Measurements from ENCODE around the gene ZSCAN10.
"Not testable (repeated sequence)": the region's sequence is repeated elsewhere in the genome, so short reads cannot be mapped to it uniquely, and the experiment has no call there.

Gene ZSCAN10

DNA sequence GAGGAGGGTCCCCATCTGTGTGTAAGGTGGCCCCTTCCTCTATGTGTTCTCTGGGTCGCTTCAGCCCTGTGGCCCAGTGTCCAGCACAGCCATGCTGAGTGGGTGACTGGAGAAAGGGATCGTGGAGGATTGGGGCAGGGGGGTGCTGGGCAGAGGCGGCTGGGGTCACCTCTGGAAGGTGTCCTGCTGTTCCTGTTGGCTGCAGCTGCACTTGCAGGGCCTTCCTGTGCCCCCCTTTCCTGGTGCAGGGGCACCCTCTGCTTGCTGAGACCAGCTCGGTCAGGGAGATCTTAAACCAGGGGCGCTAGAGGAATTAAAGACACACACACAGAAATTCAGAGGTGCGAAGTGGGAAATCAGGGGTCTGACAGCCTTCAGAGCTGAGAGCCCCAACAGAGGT is 22.5 kb downstream of the ZSCAN10 start:
- no peak overlapping the region for H3K9ac ChIP-seq (ENCODE audit: low read depth, low read length)
- H3K4me1 ChIP-seq (ENCODE audit: control insufficient read depth, insufficient read depth, low read length), result peaks cover 22% of the 10 kb centered on the region
- no peak overlapping the region for H3K4me3 ChIP-seq (ENCODE audit: low read depth, low read length)
- H3K36me3 ChIP-seq (ENCODE audit: control insufficient read depth, insufficient read depth, low read length), result no peaks in the 10 kb centered on the region
- no peak overlapping the region for H3K27ac ChIP-seq (ENCODE audit: low read depth, low read length)
- H3K9me3 ChIP-seq (ENCODE audit: control insufficient read depth, insufficient read depth, low read length), result no peaks in the 10 kb centered on the region
- no peaks in the 10 kb centered on the region for H3K27me3 ChIP-seq (ENCODE audit: control insufficient read depth, insufficient read depth, low read length)

DNA sequence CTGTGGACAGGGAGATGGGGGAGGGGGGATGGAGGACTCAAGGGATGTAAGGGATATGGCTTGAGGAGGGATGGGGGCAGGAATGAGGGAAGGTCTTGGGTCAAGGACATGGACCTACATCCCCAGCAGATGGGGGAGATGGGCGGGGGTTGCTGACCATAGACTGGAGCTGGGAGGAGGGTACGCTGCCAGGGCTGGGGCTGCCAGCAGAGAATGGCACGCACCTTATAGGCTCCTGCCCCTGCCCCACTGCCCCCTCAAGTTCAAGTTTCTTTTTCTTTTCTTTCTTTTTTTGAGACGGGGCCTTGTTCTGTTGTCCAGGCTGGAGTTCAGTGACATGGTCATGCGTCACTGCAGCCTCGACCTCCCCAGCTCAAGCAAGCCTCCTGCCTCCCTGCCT is 23.1 kb downstream of the ZSCAN10 start:
- not testable (repeated sequence) for H3K27ac ChIP-seq (ENCODE audit: low read depth, low read length); H3K9me3 ChIP-seq (ENCODE audit: control insufficient read depth, insufficient read depth, low read length); H3K27me3 ChIP-seq (ENCODE audit: control insufficient read depth, insufficient read depth, low read length); H3K36me3 ChIP-seq (ENCODE audit: control insufficient read depth, insufficient read depth, low read length); H3K9ac ChIP-seq (ENCODE audit: low read depth, low read length); H3K4me3 ChIP-seq (ENCODE audit: low read depth, low read length)
- H3K4me1 ChIP-seq (ENCODE audit: control insufficient read depth, insufficient read depth, low read length), result peaks cover 22% of the 10 kb centered on the region

DNA sequence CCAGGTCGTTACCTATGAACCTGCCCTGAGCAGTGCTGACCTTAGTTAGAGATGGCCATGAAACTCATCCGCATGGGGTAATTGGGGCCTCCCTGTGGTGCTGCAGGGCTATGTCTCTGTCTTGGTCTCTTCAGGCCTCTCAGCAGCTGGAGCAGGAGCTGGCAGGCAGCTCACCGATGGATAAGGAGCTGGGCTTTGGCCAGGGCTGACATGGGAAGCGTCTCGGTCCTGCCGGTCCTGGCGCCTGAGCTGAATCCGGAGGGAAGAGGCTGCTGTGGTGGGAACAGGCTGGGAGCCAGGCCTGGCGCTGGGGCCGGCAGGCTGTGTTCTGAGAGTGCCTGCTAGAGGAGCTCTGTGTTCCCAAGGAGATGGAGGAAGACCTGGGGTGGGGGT is 23.6 kb downstream of the ZSCAN10 start:
- H3K4me3 ChIP-seq (ENCODE audit: low read depth, low read length), result no peak overlapping the region
- H3K36me3 ChIP-seq (ENCODE audit: control insufficient read depth, insufficient read depth, low read length), result no peaks in the 10 kb centered on the region
- no peak overlapping the region for H3K27ac ChIP-seq (ENCODE audit: low read depth, low read length)
- H3K4me1 ChIP-seq (ENCODE audit: control insufficient read depth, insufficient read depth, low read length), result peaks cover 22% of the 10 kb centered on the region
- H3K9me3 ChIP-seq (ENCODE audit: control insufficient read depth, insufficient read depth, low read length), result no peaks in the 10 kb centered on the region
- H3K9ac ChIP-seq (ENCODE audit: low read depth, low read length), result no peak overlapping the region
- H3K27me3 ChIP-seq (ENCODE audit: control insufficient read depth, insufficient read depth, low read length), result no peaks in the 10 kb centered on the region

DNA sequence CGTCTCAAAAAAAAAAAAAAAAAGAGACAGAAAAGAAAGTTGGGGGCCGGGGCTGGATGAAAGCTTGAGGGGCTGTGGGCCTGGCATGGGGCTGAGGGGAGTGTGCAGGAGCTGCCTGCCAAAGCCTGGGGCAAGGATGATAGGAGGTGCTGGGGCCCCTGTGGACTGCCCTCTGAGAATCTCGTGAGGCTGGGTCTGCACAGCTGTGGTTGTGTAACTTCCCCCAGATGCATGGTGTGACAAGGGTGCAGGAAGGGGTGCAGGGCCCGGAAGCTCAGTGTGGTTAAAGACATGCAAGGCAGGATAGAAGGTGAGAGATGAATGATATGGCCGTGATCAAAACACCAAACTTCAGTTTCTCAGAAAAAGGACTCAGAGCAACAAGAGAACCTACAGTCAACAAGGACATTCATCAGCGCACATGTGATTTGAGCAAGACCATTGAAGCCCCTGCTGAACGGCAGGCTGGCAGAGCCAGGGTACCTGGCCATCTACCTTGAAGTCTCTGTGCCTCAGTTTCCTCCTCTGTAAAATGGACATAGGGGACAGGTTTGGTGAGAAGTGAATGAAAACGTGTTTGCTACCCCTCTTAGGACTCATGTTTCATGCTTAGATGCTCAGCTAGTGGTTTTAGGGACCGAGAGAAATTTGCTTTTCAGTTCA is 24.1 kb downstream of the ZSCAN10 start:
- Histone ChIP-seq H3K27me3 (ENCODE audit: control insufficient read depth, insufficient read depth, low read length) (no peaks in the 10 kb centered on the region), H3K9ac (ENCODE audit: low read depth, low read length) (no peak overlapping the region), H3K4me3 (ENCODE audit: low read depth, low read length) (no peak overlapping the region)

DNA sequence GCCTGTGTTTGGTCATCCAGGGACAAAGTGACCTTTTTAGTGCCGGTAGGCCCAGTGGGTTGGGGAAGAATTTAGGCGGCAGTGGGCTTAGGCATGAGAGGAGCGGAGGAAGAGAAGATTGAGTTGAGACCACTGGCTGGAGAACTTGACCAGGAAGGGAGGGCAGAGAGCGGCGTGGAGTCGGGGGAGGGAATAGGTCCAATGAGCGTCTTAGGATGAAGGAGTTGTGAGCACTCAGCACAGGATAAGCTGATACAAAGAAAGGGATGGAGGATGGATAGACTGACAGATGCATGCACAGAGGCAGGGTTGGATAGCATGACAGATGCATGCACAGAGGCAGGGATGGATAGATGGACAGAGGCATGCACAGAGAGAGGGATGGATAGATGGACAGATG is 25.6 kb downstream of the ZSCAN10 start:
- Histone ChIP-seq H3K4me1 (ENCODE audit: control insufficient read depth, insufficient read depth, low read length) (peaks cover 8% of the 10 kb centered on the region), H3K27ac (ENCODE audit: low read depth, low read length) (no peak overlapping the region), H3K27me3 (ENCODE audit: control insufficient read depth, insufficient read depth, low read length) (no peaks in the 10 kb centered on the region), H3K9me3 (ENCODE audit: control insufficient read depth, insufficient read depth, low read length) (no peaks in the 10 kb centered on the region), H3K36me3 (ENCODE audit: control insufficient read depth, insufficient read depth, low read length) (no peaks in the 10 kb centered on the region), H3K9ac (ENCODE audit: low read depth, low read length) (no peak overlapping the region), H3K4me3 (ENCODE audit: low read depth, low read length) (no peak overlapping the region)

More for the DNA sequence above, 24.1 kb downstream of the ZSCAN10 start:
- H3K4me1 ChIP-seq (ENCODE audit: control insufficient read depth, insufficient read depth, low read length), result peaks cover 22% of the 10 kb centered on the region
- no peak overlapping the region for H3K27ac ChIP-seq (ENCODE audit: low read depth, low read length)
- no peaks in the 10 kb centered on the region for H3K36me3 ChIP-seq (ENCODE audit: control insufficient read depth, insufficient read depth, low read length)
- no peaks in the 10 kb centered on the region for H3K9me3 ChIP-seq (ENCODE audit: control insufficient read depth, insufficient read depth, low read length)

DNA sequence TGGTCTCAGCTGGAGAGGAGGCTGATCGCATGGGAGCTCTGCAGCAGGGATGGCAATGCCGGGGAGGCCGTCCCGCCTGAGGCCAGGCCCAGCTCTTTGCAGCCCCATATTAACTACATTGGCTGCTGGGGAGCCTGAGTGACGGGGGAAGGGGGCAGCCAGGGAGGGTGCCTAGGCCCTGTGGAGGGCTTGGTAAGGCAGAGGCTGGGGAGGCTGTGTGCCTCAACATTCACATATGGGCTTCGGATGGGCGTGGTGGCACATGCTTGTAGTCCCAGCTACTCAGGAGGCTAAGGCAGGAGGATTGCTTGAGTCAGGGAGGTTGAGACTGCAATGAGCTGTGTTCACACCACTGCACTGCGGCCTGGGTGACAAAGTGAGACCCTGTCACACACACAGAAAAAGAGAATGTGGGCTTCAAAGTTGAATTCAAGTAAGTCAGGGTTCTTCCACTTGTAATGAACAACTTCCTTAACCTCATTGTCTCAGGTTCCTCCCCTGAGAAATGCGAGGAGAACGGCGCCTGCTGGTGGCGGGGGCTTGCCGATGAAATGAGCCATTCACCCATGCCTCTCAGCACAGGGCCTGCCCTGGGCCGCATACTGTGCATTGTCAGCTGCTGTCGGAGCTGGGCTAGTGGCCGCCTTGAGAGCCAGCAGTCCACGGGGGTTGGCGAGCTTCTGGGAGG is 26.4 kb downstream of the ZSCAN10 start:
- not testable (repeated sequence) for H3K9ac ChIP-seq (ENCODE audit: low read depth, low read length); H3K27ac ChIP-seq (ENCODE audit: low read depth, low read length); H3K4me3 ChIP-seq (ENCODE audit: low read depth, low read length); H3K36me3 ChIP-seq (ENCODE audit: control insufficient read depth, insufficient read depth, low read length); H3K9me3 ChIP-seq (ENCODE audit: control insufficient read depth, insufficient read depth, low read length); H3K27me3 ChIP-seq (ENCODE audit: control insufficient read depth, insufficient read depth, low read length); H3K4me1 ChIP-seq (ENCODE audit: control insufficient read depth, insufficient read depth, low read length)

DNA sequence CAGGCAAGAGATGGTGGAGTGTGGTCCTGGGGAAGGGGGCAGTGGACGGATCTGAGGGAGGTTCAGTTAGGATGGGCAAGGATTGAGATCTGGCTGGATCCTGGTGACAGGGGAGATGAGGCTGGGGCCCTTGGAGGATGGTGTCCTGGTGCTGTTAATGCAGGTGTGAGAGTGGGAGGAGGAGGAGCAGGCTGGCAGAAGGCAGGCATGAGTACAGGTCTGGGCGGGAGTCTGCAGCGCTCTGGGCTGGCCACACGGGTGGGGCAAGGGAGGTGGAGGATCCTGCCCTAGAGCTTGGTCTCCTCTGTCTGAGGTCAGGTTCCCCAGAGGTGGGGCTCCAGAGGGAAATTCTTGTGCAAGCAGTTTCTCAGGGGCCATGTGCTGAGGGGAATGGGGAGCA is 26.9 kb downstream of the ZSCAN10 start:
- not testable (repeated sequence) for H3K9me3 ChIP-seq (ENCODE audit: control insufficient read depth, insufficient read depth, low read length); H3K36me3 ChIP-seq (ENCODE audit: control insufficient read depth, insufficient read depth, low read length); H3K9ac ChIP-seq (ENCODE audit: low read depth, low read length); H3K27me3 ChIP-seq (ENCODE audit: control insufficient read depth, insufficient read depth, low read length); H3K4me1 ChIP-seq (ENCODE audit: control insufficient read depth, insufficient read depth, low read length); H3K27ac ChIP-seq (ENCODE audit: low read depth, low read length); H3K4me3 ChIP-seq (ENCODE audit: low read depth, low read length)

DNA sequence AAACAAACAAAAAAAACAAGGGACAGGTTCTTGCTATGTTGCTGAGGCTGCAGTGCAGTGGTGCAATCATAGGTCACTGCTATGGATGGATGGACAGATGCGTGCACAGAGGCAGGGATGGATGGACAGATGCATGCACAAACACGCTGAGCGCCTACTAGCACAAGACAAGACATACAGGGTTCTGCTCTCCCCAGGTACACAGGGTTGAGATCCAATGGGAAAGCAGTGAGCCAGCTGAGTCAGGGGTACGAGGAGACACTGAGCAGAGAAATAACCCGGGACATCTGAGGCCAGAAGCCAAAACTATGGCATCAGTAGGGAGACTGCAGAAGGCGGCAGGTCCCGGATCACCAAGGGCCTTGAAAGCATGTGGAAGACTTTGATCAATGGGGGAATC is 27.4 kb downstream of the ZSCAN10 start:
- Histone ChIP-seq H3K27ac (ENCODE audit: low read depth, low read length) (no peak overlapping the region), H3K9me3 (ENCODE audit: control insufficient read depth, insufficient read depth, low read length) (no peaks in the 10 kb centered on the region), H3K27me3 (ENCODE audit: control insufficient read depth, insufficient read depth, low read length) (no peaks in the 10 kb centered on the region), H3K4me3 (ENCODE audit: low read depth, low read length) (no peak overlapping the region), H3K36me3 (ENCODE audit: control insufficient read depth, insufficient read depth, low read length) (no peaks in the 10 kb centered on the region), H3K4me1 (ENCODE audit: control insufficient read depth, insufficient read depth, low read length) (no peaks in the 10 kb centered on the region), H3K9ac (ENCODE audit: low read depth, low read length) (no peak overlapping the region)

DNA sequence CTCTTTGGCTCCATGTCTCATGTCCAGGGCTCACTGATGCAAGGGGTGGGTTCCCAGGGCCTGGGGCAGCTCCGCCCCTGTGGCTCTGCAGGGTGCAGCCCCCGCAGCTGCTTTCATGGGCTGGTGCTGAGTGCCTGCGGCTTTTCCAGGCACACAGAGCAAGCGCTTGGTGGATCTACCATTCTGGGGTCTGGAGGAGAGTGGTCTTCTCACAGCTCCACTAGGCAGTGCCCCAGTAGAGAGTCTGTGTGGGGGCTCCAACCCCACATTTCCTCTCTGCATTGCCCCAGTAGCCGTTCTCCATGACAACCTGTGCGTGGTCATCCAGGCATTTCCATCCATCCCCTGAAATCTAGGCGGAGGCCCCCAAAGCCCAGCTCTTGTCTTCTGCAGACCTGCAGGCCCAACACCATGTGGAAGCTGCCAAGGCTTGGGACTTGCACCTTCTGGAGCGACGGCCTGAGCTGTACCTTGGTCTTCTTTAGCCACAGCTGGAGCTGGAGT is 28.4 kb downstream of the ZSCAN10 start:
- H3K27me3 ChIP-seq (ENCODE audit: control insufficient read depth, insufficient read depth, low read length), result no peaks in the 10 kb centered on the region
- H3K9me3 ChIP-seq (ENCODE audit: control insufficient read depth, insufficient read depth, low read length), result no peaks in the 10 kb centered on the region
- H3K36me3 ChIP-seq (ENCODE audit: control insufficient read depth, insufficient read depth, low read length), result no peaks in the 10 kb centered on the region
- no peak overlapping the region for H3K9ac ChIP-seq (ENCODE audit: low read depth, low read length)
- H3K4me1 ChIP-seq (ENCODE audit: control insufficient read depth, insufficient read depth, low read length), result peaks cover under 1% of the 10 kb centered on the region; the same call in 1 of the 2 replicates
- H3K27ac ChIP-seq (ENCODE audit: low read depth, low read length), result no peak overlapping the region
- no peak overlapping the region for H3K4me3 ChIP-seq (ENCODE audit: low read depth, low read length)

DNA sequence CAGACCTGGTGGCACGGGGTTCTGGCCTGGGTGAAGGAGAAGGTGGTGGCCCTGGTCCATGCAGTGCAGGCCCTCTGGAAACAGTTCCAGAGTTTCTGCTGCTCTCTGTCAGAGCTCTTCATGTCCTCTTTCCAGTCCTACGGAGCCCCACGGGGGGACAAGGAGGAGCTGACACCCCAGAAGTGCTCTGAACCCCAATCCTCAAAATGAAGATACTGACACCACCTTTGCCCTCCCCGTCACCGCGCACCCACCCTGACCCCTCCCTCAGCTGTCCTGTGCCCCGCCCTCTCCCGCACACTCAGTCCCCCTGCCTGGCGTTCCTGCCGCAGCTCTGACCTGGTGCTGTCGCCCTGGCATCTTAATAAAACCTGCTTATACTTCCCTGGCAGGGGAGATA is 29.9 kb downstream of the ZSCAN10 start:
- not testable (repeated sequence) for H3K27ac ChIP-seq (ENCODE audit: low read depth, low read length)

DNA sequence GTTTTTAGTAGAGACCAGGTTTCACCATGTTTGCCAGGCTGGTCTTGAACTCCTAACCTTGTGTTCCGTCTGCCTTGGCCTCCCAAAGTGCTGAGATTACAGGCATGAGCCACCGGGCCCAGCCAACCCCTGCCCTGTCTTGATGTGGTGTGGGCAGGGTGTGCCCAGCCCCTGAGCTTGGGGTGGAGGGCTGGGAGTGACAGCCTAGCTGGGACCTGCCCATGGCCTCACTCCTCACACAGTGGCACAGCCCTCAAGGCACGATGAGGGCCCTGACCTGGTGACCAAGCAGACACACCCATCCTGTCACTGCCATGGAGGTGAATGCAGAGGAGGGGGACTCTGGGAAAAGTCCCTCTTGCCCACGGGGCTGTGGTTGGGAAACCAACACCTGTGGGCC is 30.6 kb downstream of the ZSCAN10 start:
- H3K27me3 ChIP-seq (ENCODE audit: control insufficient read depth, insufficient read depth, low read length), result no peaks in the 10 kb centered on the region
- H3K9ac ChIP-seq (ENCODE audit: low read depth, low read length), result no peak overlapping the region
- no peak overlapping the region for H3K4me3 ChIP-seq (ENCODE audit: low read depth, low read length)
- H3K4me1 ChIP-seq (ENCODE audit: control insufficient read depth, insufficient read depth, low read length), result peaks cover 9% of the 10 kb centered on the region; the same call in 1 of the 2 replicates
- H3K27ac ChIP-seq (ENCODE audit: low read depth, low read length), result no peak overlapping the region
- H3K9me3 ChIP-seq (ENCODE audit: control insufficient read depth, insufficient read depth, low read length), result no peaks in the 10 kb centered on the region
- no peaks in the 10 kb centered on the region for H3K36me3 ChIP-seq (ENCODE audit: control insufficient read depth, insufficient read depth, low read length)

More for the DNA sequence above, 29.9 kb downstream of the ZSCAN10 start:
- H3K36me3 ChIP-seq (ENCODE audit: control insufficient read depth, insufficient read depth, low read length); H3K4me3 ChIP-seq (ENCODE audit: low read depth, low read length); H3K4me1 ChIP-seq (ENCODE audit: control insufficient read depth, insufficient read depth, low read length); H3K27me3 ChIP-seq (ENCODE audit: control insufficient read depth, insufficient read depth, low read length); H3K9ac ChIP-seq (ENCODE audit: low read depth, low read length); H3K9me3 ChIP-seq (ENCODE audit: control insufficient read depth, insufficient read depth, low read length): not testable (repeated sequence)

Measured in HUES48 (cell line).